ENCODE results near the gene SEC22A.

Gene SEC22A

GRCh38 chr3:123285479-123285878, 83.7 kb downstream of the SEC22A start:
- no peak for TF ChIP-seq POLR2A (IDR thresholded peaks at IDR 0.05; ENCODE audit: extremely low read depth, insufficient read length)
- TF ChIP-seq CTCF (IDR thresholded peaks at IDR 0.05; ENCODE audit: low read depth, low read length): no peak
- TF ChIP-seq MAX (IDR thresholded peaks at IDR 0.05; ENCODE audit: low read depth, low read length): no peak
- no peak for TF ChIP-seq MYC (IDR thresholded peaks at IDR 0.05; ENCODE audit: low read depth, low read length)
- no peak for DNase-seq (ENCODE audit: low read depth)
- no peak overlapping the region for H3K4me3 ChIP-seq (ENCODE audit: low read depth, low read length)

GRCh38 chr3:123285931-123286307, 84.2 kb downstream of the SEC22A start:
- DNase-seq (ENCODE audit: low read depth): no peak
- TF ChIP-seq POLR2A (IDR thresholded peaks at IDR 0.05; ENCODE audit: extremely low read depth, insufficient read length) (no peak), MAX (IDR thresholded peaks at IDR 0.05; ENCODE audit: low read depth, low read length) (no peak), MYC (IDR thresholded peaks at IDR 0.05; ENCODE audit: low read depth, low read length) (no peak), CTCF (IDR thresholded peaks at IDR 0.05; ENCODE audit: low read depth, low read length) (no peak)
- H3K4me3 ChIP-seq (ENCODE audit: low read depth, low read length): no peak overlapping the region

- peak; percentile 68 for DNase-seq (ENCODE audit: low read depth)
- no peak overlapping the region for H3K4me3 ChIP-seq (ENCODE audit: low read depth, low read length)
- TF ChIP-seq POLR2A (IDR thresholded peaks at IDR 0.05; ENCODE audit: extremely low read depth, insufficient read length) (no peak), MYC (IDR thresholded peaks at IDR 0.05; ENCODE audit: low read depth, low read length) (no peak), MAX (IDR thresholded peaks at IDR 0.05; ENCODE audit: low read depth, low read length) (no peak), CTCF (IDR thresholded peaks at IDR 0.05; ENCODE audit: low read depth, low read length) (peak; percentile 96)
Observed at GRCh38 chr3:123286308-123287023, 84.7 kb downstream of the SEC22A start.

- no peak overlapping the region for H3K4me3 ChIP-seq (ENCODE audit: low read depth, low read length)
- no peak for TF ChIP-seq CTCF (IDR thresholded peaks at IDR 0.05; ENCODE audit: low read depth, low read length)
- no peak for DNase-seq (ENCODE audit: low read depth)
Observed at GRCh38 chr3:123287051-123287961, 85.6 kb downstream of the SEC22A start.

GRCh38 chr3:123287962-123288302, 86.2 kb downstream of the SEC22A start:
- DNase-seq (ENCODE audit: low read depth): no peak
- H3K4me3 ChIP-seq (ENCODE audit: low read depth, low read length): no peak overlapping the region
- TF ChIP-seq MYC (IDR thresholded peaks at IDR 0.05; ENCODE audit: low read depth, low read length): no peak
- no peak for TF ChIP-seq CTCF (IDR thresholded peaks at IDR 0.05; ENCODE audit: low read depth, low read length)
- TF ChIP-seq MAX (IDR thresholded peaks at IDR 0.05; ENCODE audit: low read depth, low read length): no peak
- no peak for TF ChIP-seq POLR2A (IDR thresholded peaks at IDR 0.05; ENCODE audit: extremely low read depth, insufficient read length)
